ENCODE measurements around the gene KCNJ10.

Gene KCNJ10

GRCh38 chr1:160097151-160097910 lies 27.4 kb upstream of the KCNJ10 start:
- TF ChIP-seq CTCF (IDR thresholded peaks at IDR 0.05), result no peak
- Histone ChIP-seq H3K9me3 (ENCODE audit: control insufficient read depth, low read length) (no peaks in the 10 kb centered on the region), H3K9ac (no peak overlapping the region), H3K36me3 (ENCODE audit: control insufficient read depth, insufficient read depth, low read length) (no peaks in the 10 kb centered on the region), H3K79me2 (no peaks in the 10 kb centered on the region), H3K4me3 (ENCODE audit: low read depth, low read length) (peak overlapping the region; percentile 72), H3K4me2 (ENCODE audit: low read length) (peak overlapping the region; percentile 92), H3K4me1 (no peaks in the 10 kb centered on the region), H2AFZ (peak overlapping the region; percentile 92), H3K27me3 (ENCODE audit: control insufficient read depth, insufficient read depth, low read length) (no peaks in the 10 kb centered on the region), H3K27ac (no peak overlapping the region)

DNA sequence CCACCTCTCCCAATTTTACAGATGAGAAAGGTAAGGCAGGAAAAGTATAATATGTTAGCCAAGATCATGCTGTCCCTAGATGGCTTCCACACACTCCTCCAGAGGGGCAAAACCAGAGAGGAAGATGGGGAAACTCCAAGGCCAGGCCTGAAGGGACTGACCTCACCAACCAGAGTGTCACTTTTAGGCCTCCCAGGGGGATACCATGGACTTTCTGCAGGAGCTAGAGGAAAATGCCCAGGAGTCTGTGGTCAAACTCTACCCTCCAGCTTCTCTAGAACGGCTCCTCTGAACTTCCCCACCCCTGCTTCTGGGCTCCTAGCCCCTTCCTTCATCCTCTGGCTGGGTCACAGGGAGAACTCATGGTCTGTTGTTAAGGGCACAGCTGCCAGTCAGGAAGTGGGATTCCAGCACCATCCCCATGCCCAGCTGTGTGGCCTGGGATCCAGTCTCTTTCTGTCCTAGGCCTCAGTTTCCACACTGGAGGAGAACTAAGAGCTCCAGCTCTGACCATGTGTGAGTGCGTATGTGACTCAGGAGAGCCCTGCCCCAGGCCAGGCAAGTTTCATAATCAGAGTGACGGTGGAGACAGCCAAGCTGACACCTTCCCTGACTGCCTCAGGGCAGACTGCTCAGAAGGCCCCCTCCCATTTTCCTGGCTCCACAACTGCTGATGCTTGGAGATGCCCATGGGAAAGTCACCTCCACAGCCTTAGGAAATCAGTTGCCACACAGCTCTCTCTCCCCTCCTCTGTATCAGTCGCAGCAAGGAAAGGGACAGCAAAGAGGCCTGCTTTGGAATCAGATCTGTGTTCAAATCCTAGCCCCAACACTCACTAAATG lies 26.5 kb upstream of the KCNJ10 start:
- no peaks in the 10 kb centered on the region for H3K27me3 ChIP-seq (ENCODE audit: control insufficient read depth, insufficient read depth, low read length)
- no peak overlapping the region for H3K4me2 ChIP-seq (ENCODE audit: low read length)
- TF ChIP-seq CTCF (IDR thresholded peaks at IDR 0.05), result no peak
- no peaks in the 10 kb centered on the region for H3K36me3 ChIP-seq (ENCODE audit: control insufficient read depth, insufficient read depth, low read length)
- no peaks in the 10 kb centered on the region for H3K9me3 ChIP-seq (ENCODE audit: control insufficient read depth, low read length)
- H3K9ac ChIP-seq, result no peak overlapping the region
- no peak overlapping the region for H3K4me3 ChIP-seq (ENCODE audit: low read depth, low read length)
- no peak overlapping the region for H3K27ac ChIP-seq
- no peak overlapping the region for H2AFZ ChIP-seq
- no peaks in the 10 kb centered on the region for H3K79me2 ChIP-seq
- no peaks in the 10 kb centered on the region for H3K4me1 ChIP-seq

DNA sequence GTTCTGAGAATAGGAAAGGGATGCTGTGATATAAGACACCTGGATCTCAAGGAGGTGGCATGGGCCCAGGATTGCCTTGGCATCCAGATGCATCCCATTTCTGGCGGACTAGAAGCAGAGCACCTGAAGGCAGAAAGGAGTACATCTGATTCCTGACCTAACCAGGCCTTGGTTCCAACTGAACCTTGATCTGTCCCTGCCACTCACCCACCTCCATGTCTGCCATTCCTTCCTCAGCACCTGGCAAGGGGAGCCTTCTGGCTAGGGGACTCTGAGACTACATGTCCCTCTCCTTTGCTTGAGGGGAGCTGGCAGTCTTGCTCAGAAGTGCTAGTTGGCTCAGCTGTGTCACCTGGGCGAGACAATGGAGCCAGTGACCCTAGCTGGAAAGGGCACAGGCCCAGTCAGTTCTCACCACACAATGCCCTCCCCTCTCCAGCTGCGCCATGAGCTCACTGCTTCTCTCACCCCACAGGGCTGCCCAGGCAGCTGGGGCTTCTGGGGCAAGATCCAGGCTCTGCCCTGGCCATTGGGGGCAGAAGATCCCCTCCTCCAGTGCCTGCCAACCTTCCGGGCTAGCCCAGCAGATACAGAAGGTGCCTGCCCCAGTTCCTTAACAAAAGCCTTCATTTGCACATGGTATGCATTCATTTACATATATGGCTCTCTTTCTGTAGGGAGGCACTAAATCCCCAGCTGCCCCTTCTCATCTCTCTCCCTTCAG lies 25.6 kb upstream of the KCNJ10 start:
- Histone ChIP-seq H3K27me3 (ENCODE audit: control insufficient read depth, insufficient read depth, low read length) (no peaks in the 10 kb centered on the region), H3K79me2 (no peaks in the 10 kb centered on the region), H3K9me3 (ENCODE audit: control insufficient read depth, low read length) (no peaks in the 10 kb centered on the region), H3K36me3 (ENCODE audit: control insufficient read depth, insufficient read depth, low read length) (no peaks in the 10 kb centered on the region), H2AFZ (no peak overlapping the region), H3K4me1 (no peaks in the 10 kb centered on the region), H3K4me3 (ENCODE audit: low read depth, low read length) (no peak overlapping the region), H3K9ac (no peak overlapping the region), H3K4me2 (ENCODE audit: low read length) (no peak overlapping the region), H3K27ac (no peak overlapping the region)
- no peak for TF ChIP-seq CTCF (IDR thresholded peaks at IDR 0.05)

DNA sequence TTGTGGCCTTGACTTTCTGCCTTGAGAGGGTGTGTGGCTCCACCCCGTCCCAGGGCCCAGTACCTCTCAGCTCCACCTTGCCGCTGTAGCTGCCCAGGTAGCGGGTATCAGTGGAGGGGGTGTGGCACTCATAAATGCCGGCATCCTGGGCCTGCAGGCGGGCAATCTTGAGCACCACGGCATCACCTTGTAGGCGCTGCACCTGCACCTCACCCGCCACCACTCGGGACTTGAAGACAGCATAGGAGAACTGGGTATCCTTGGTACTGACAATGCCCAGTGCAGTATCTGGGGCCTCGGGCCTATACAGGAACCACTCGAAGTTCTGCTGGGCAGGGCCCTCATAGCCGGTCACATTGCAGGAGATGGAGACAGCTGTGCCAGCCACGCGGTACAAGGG lies 24.8 kb upstream of the KCNJ10 start:
- Histone ChIP-seq H3K27ac (no peak overlapping the region), H3K4me2 (ENCODE audit: low read length) (no peak overlapping the region), H3K4me1 (no peaks in the 10 kb centered on the region), H3K9ac (no peak overlapping the region), H3K27me3 (ENCODE audit: control insufficient read depth, insufficient read depth, low read length) (no peaks in the 10 kb centered on the region), H3K79me2 (no peaks in the 10 kb centered on the region), H3K4me3 (ENCODE audit: low read depth, low read length) (no peak overlapping the region), H2AFZ (no peak overlapping the region), H3K9me3 (ENCODE audit: control insufficient read depth, low read length) (no peaks in the 10 kb centered on the region), H3K36me3 (ENCODE audit: control insufficient read depth, insufficient read depth, low read length) (no peaks in the 10 kb centered on the region)
- TF ChIP-seq CTCF (IDR thresholded peaks at IDR 0.05), result no peak

All from parathyroid adenoma (tissue), 2 donors.